GM13977 (cell line): Measurements from ENCODE around the gene NLRC3.

Experiments
- DNase-seq: peaks from one replicate; pipeline ENCODE4 v3.0.0; 2012; ENCODE audit warnings: low spot score
- in situ Hi-C: fragments of 300-500 bp; cut with MboI; formaldehyde crosslinking; loops from one replicate; pipeline ENCODE4 v1.12.0; 2022; ENCODE audit warnings: low sequenced_read_pairs, low pct_unique_long_range_greater_than_20kb, mixed read lengths, inconsistent platforms; ENCODE audit not compliant: unreplicated experiment
- TF ChIP-seq, protein P1 (sequence below): IDR thresholded peaks from 2 replicates; pipeline ENCODE4 v1.5.1; 2012; ENCODE audit warnings: mild to moderate bottlenecking, control low read depth; ENCODE audit not compliant: insufficient read depth; ENCODE audit errors: extremely low read depth, missing control alignments

NLRC3 gene

DNA sequence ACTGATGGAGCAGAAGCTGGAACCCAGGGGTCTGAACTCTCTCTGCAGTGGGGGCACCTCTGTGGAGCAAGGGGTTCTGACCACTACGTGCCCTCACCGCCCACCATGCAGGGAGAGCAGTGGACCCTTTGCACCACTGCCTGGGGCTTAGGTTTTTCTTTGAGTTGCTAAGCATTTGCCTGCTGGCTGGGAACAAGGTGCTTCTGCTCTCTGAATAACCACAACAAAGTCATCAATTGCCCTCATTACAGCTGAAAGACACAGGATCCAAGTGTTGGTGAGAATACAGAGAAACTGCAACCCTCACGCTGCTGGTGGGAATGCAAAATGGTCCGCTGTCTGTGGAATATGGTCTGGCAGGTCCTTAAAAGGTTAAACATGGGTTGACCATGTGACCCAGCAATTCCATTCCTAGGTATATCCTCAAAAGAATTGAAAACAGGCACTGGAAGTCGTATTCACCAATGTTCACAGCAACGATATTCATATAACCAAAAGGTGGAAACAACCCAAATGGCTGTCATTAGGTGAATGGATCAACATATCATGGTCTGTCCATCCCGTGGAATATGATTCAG is 22.8 kb downstream of the NLRC3 start:
- TF ChIP-seq, protein P1, sequence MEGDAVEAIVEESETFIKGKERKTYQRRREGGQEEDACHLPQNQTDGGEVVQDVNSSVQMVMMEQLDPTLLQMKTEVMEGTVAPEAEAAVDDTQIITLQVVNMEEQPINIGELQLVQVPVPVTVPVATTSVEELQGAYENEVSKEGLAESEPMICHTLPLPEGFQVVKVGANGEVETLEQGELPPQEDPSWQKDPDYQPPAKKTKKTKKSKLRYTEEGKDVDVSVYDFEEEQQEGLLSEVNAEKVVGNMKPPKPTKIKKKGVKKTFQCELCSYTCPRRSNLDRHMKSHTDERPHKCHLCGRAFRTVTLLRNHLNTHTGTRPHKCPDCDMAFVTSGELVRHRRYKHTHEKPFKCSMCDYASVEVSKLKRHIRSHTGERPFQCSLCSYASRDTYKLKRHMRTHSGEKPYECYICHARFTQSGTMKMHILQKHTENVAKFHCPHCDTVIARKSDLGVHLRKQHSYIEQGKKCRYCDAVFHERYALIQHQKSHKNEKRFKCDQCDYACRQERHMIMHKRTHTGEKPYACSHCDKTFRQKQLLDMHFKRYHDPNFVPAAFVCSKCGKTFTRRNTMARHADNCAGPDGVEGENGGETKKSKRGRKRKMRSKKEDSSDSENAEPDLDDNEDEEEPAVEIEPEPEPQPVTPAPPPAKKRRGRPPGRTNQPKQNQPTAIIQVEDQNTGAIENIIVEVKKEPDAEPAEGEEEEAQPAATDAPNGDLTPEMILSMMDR: no peak
- no peak for DNase-seq
- in situ Hi-C loops: no loop called here

DNA sequence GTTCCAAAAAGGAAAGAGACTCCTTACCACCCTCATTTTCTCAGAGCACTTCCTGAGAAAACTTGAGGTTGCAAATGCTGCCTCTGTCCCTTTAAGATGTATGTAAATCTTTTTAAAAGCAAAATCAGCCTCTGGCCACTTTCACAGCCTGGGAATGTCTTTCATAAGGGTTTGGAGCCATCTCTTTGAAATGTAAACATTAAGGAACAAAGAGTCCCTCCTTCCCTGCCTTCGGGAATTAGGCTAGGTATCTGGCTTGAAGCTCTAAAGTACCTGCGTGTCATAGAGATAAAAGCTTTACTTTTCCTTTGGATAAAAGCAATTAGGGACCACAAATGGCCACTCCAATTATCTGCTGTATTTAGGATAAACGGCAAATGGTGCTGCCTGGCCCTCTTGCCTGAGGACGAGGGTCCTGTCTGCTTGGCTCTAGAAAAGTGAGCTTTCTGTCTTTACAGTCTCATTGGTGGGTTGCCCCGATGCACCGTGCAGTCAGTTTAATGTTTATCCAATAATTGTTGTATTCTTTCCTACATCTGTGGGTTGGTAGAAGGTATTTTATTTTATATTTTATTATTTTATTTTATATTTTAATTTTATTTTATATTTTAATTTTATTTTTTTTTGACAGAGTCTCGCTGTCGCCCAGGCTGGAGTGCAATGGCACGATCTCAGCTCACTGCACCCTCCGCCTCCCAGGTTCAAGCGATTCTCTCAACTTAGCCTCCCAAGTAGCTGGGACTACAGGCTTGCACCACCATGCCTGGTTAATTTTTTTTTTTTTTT is 23.9 kb downstream of the NLRC3 start:
- TF ChIP-seq, protein P1: no peak
- in situ Hi-C loops: no loop called here
- no peak for DNase-seq

DNA sequence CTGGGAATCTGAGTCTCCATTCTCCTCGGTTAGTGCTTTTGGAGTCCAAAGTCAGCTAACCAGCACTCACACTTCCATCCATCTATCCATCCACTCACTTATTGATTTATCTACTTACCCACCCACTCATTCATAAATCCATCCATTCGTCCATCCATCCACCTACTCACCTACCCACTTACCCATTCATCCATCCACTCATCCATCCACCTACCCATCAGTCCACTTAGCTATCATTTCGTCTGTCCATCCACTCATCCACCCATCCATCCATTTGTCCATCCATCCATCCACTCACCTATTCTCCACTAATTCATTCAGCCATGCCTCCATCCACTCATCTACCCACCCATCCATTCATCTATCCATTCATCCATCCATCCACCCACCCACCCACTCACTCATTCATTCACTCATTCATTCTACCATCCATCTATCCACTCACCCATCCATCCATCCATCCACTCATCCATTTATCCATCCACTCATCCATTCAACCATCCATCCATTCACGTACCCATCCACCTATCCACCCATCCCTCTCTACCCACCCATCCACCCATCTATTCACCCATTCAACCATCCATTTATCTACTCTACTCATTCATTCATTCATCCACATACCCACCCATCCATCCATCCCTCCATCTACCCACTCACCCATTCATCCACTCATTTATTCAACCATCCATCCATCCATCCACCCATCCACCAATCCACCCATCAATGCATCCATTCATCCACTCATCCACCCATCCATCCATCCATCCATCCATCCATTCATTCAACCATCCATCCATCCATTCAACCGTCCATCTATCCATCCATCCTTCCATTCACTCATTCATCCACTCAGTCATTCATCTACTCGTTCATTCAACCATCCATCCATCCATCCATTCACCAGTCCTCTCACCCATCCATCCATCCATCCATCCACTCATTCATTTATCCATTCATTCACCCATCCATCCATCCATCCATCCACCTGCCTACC is 26.1 kb downstream of the NLRC3 start:
- in situ Hi-C loops: no loop called here
- TF ChIP-seq, protein P1: no peak
- DNase-seq: no peak

DNA sequence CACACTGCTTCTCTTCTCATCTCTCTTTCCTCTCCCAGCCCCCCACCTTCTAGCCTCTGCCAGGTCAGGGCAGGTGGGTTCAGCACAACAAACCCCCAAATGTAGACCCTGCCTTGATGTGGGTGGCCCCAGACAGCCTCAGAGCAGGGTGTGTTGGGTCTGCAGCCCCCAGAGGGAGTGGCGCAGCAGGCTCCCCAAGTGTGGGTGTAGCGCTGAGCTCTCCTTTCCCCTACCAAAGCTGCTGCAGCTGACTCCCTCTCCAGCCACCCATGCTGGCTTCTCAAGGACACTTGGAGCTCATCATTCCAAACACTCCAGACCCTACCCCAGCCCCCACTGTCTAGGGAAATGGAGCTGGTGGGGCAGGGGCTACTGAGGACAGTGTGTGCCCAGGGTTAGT is 27.3 kb downstream of the NLRC3 start:
- in situ Hi-C loops: no loop called here
- TF ChIP-seq, protein P1: no peak
- no peak for DNase-seq

DNA sequence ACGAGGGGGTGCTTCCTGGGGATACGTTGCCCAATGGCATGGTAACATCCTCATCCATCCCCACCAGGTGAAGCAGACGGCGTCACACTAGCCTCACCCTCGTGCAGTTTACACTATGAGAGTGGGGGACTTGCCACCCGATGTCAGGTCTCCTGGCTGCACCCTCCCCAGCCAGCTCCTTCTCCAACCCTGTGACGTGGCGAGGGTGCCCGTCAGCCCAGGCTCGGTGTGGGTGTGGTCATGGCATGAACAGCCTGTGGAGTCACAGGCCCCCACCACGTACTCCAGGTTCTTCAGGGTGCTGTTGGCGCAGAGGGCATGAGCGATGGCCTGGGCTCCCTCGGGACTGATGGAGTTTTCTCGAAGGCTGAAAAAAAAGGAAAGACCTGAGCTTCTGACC is 28.3 kb downstream of the NLRC3 start:
- DNase-seq: no peak
- TF ChIP-seq, protein P1: no peak
- in situ Hi-C loops: no loop called here

DNA sequence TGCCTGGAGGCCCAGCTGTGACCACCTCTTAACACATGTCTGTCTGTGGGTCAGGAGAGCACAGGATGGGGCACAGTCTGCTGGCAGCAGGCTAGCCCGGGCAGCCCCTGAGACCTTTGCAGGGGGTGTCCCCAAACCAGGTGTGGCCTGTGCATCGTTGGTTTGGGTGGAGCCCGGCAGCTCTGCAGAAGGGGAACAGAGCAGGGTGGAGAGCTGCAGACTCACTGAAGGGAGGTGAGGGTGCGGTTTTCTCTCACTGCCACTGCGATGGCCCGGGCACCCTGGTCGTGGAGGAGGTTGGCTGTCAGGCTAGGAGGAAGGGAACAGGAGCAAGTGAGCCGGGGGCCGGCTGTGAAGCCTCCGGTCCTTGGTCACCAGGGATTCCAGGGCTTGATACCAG is 28.8 kb downstream of the NLRC3 start:
- TF ChIP-seq, protein P1: no peak
- in situ Hi-C loops: no loop called here
- DNase-seq: no peak
